ENCODE data around the gene COL6A1.

- no peak for TF ChIP-seq EZH2 (IDR thresholded peaks at IDR 0.05)
- no peak for TF ChIP-seq CTCF (IDR thresholded peaks at IDR 0.05)
- TF ChIP-seq EZH2phosphoT487 (IDR thresholded peaks at IDR 0.05): no peak
Measured at GRCh38 chr21:46022551-46023525, 41.3 kb downstream of the COL6A1 start.

All from neural progenitor cell (in vitro differentiated cells).